SK-N-SH treated with all-trans-retinoic acid at 6 μM for 48 hours (cell line): ENCODE data around the gene CLCNKA.
"Not testable (repeated sequence)": the region's sequence is repeated elsewhere in the genome, so short reads cannot be mapped to it uniquely, and the experiment has no call there.

Experiments used
- ATAC-seq: fragments of 200-7000 bp; cut with Tn5 transposase; 3 replicates; pipeline ENCODE4 v1.9.1; 2020; ENCODE audit warnings: mild to moderate bottlenecking, moderate library complexity
- ARNTL ChIP-seq: fragments of 450-650 bp; formaldehyde crosslinking; IDR thresholded peaks from 2 replicates; pipeline ENCODE4 v1.5.0; 2020; ENCODE audit warnings: low read depth, mild to moderate bottlenecking, moderate library complexity, borderline replicate concordance
- BACH2 ChIP-seq: fragments of 250-450 bp; sonication (Bioruptor Pico); IDR thresholded peaks from 2 replicates; pipeline ENCODE4 v1.9.0; 2021; ENCODE audit warnings: mild to moderate bottlenecking, borderline replicate concordance
- CREB5 ChIP-seq: fragments of 250-450 bp; sonication (Bioruptor Pico); IDR thresholded peaks from 2 replicates; pipeline ENCODE4 v1.5.1; 2020; ENCODE audit warnings: low read depth, mild to moderate bottlenecking, moderate library complexity
- CSDC2 ChIP-seq: fragments of 250-450 bp; sonication (Bioruptor Pico); IDR thresholded peaks from 2 replicates; pipeline ENCODE4 v1.5.0; 2020; ENCODE audit warnings: mild to moderate bottlenecking, moderate library complexity
- ESRRG ChIP-seq: fragments of 250-450 bp; sonication (Bioruptor Pico); IDR thresholded peaks from 2 replicates; pipeline ENCODE4 v1.6.1; 2021; ENCODE audit warnings: mild to moderate bottlenecking
- GLIS3 ChIP-seq: fragments of 250-450 bp; sonication (Bioruptor Pico); IDR thresholded peaks from 2 replicates; pipeline ENCODE4 v1.5.0; 2020; ENCODE audit warnings: mild to moderate bottlenecking, moderate library complexity
- ISL1 ChIP-seq: fragments of 250-450 bp; sonication (Bioruptor Pico); IDR thresholded peaks from 2 replicates; pipeline ENCODE4 v2.1.2; 2022; ENCODE audit warnings: mild to moderate bottlenecking, moderate library complexity
- PATZ1 ChIP-seq: fragments of 250-450 bp; sonication (Bioruptor Pico); IDR thresholded peaks from 2 replicates; pipeline ENCODE4 v1.8.0; 2020; ENCODE audit warnings: mild to moderate bottlenecking, moderate library complexity, borderline replicate concordance
- RARB ChIP-seq: fragments of 250-450 bp; sonication (Bioruptor Pico); IDR thresholded peaks from 2 replicates; pipeline ENCODE4 v1.8.0; 2021; ENCODE audit warnings: mild to moderate bottlenecking, moderate library complexity
- SNAI2 ChIP-seq: fragments of 250-450 bp; sonication (Bioruptor Pico); IDR thresholded peaks from 2 replicates; pipeline ENCODE4 v1.5.0; 2020; ENCODE audit warnings: mild to moderate bottlenecking, moderate library complexity
- TCF4 ChIP-seq: fragments of 250-450 bp; sonication (Bioruptor Pico); IDR thresholded peaks from 2 replicates; pipeline ENCODE4 v1.8.0; 2021; ENCODE audit warnings: mild to moderate bottlenecking, moderate library complexity, borderline replicate concordance
- TOX ChIP-seq: fragments of 250-450 bp; sonication (Bioruptor Pico); IDR thresholded peaks from 2 replicates; pipeline ENCODE4 v1.8.0; 2021; ENCODE audit warnings: mild to moderate bottlenecking, moderate library complexity, borderline replicate concordance
- ZC3H10 ChIP-seq: fragments of 250-450 bp; sonication (Bioruptor Pico); IDR thresholded peaks from 2 replicates; pipeline ENCODE4 v1.5.1; 2021; ENCODE audit warnings: mild to moderate bottlenecking, moderate library complexity
- ZFP30 ChIP-seq: fragments of 450-650 bp; formaldehyde crosslinking; IDR thresholded peaks from 2 replicates; pipeline ENCODE4 v1.5.0; 2022; ENCODE audit warnings: mild to moderate bottlenecking, moderate library complexity
- ZNF565 ChIP-seq: fragments of 450-650 bp; formaldehyde crosslinking; conservative IDR thresholded peaks from 2 replicates; pipeline ENCODE4 v1.5.0; 2020; ENCODE audit warnings: low read depth, mild to moderate bottlenecking, moderate library complexity
- ZNF70 ChIP-seq: fragments of 450-650 bp; formaldehyde crosslinking; IDR thresholded peaks from 2 replicates; pipeline ENCODE4 v1.5.0; 2020; ENCODE audit warnings: mild to moderate bottlenecking, moderate library complexity
- ZNF8 ChIP-seq: fragments of 450-650 bp; formaldehyde crosslinking; IDR thresholded peaks from 2 replicates; pipeline ENCODE4 v1.5.0; 2020; ENCODE audit warnings: mild to moderate bottlenecking, moderate library complexity
- TF ChIP-seq, protein P1 (sequence below): fragments of 250-450 bp; sonication (Bioruptor Pico); IDR thresholded peaks from 2 replicates; pipeline ENCODE4 v1.8.0; 2021; ENCODE audit warnings: low read depth, mild to moderate bottlenecking, moderate library complexity, borderline replicate concordance
- TF ChIP-seq, protein P2 (sequence below): fragments of 250-450 bp; sonication (Bioruptor Pico); IDR thresholded peaks from 2 replicates; pipeline ENCODE4 v1.5.0; 2020; ENCODE audit warnings: mild to moderate bottlenecking, moderate library complexity

Gene CLCNKA

DNA sequence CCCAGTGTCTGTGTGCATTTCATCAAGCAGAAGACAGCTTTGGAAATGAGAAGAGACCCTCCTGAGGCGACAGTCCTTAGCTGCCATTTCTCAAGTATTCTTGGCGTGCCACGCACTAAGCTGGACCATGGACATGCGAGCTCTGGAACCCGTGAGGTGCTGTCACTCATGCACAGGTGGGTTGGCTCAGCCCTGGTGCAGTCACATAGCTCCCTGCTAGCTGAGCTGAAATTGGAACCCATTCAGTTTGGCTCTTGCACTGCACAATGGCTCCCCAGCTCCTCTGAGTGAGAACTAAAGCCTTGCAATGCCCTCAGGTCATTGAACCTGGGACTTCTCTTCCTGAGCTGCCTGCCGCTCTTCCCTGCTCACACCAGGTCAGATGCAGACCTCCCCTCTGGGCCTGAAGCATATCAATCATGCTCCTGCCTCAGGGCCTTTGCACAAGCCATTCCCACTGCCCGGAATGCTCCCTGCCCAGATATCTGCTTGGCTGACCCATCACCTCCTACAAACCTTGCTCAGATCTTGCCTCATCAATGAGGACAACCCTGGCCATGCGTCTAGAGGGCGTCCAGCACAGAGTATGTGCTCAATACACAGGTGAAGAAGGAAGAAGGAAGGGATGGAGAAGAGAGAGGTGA is 24.1 kb upstream of the CLCNKA start (continued):
- no peak for TF ChIP-seq CREB5
- TF ChIP-seq, protein P1, sequence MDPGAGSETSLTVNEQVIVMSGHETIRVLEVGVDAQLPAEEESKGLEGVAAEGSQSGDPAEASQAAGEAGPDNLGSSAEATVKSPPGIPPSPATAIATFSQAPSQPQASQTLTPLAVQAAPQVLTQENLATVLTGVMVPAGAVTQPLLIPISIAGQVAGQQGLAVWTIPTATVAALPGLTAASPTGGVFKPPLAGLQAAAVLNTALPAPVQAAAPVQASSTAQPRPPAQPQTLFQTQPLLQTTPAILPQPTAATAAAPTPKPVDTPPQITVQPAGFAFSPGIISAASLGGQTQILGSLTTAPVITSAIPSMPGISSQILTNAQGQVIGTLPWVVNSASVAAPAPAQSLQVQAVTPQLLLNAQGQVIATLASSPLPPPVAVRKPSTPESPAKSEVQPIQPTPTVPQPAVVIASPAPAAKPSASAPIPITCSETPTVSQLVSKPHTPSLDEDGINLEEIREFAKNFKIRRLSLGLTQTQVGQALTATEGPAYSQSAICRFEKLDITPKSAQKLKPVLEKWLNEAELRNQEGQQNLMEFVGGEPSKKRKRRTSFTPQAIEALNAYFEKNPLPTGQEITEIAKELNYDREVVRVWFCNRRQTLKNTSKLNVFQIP (CRISPR knock-in tag): no peak
- TF ChIP-seq SNAI2 (CRISPR knock-in tag): no peak
- no peak for TF ChIP-seq ZC3H10 (CRISPR knock-in tag)
- no peak for TF ChIP-seq ESRRG (CRISPR knock-in tag)
- TF ChIP-seq ARNTL (CRISPR knock-in tag): no peak
- TF ChIP-seq GLIS3 (CRISPR knock-in tag): no peak
- TF ChIP-seq ZNF70 (CRISPR knock-in tag): no peak

DNA sequence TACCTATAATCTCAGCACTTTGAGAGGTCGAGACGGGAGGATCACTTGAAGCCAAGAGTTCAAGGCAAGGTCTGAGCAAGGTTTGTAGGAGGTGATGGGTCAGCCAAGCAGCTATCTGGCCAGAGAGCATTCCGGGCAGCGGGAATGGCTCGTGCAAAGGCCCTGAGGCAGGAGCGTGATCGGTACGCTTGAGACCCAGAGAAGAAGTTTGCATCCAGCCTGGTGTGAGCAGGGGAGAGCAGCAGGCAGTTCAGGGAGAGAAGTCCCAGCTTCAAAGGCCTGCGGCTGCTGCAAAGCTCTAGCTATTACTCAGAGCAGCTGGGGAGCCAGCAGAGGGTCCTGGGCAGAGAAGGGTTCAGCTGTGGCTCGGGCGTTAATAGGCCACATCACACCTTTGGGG is 22.9 kb upstream of the CLCNKA start:
- TF ChIP-seq ARNTL (CRISPR knock-in tag): no peak
- no peak for TF ChIP-seq CREB5
- no peak for TF ChIP-seq ZNF8
- TF ChIP-seq ZNF70 (CRISPR knock-in tag): no peak
- TF ChIP-seq TOX (CRISPR knock-in tag): no peak
- TF ChIP-seq CSDC2 (CRISPR knock-in tag): no peak
- no peak for ATAC-seq

- ATAC-seq: not testable (repeated sequence)
Observed at GRCh38 chr1:16001274-16001673, 20.6 kb upstream of the CLCNKA start.

- no peak for ATAC-seq
- TF ChIP-seq ZNF565 (no peak), PATZ1 (no peak), ZFP30 (CRISPR knock-in tag) (no peak), ZC3H10 (CRISPR knock-in tag) (no peak), ZNF70 (CRISPR knock-in tag) (no peak), ESRRG (CRISPR knock-in tag) (no peak), BACH2 (CRISPR knock-in tag) (no peak)
Observed at GRCh38 chr1:16005597-16005996, 16.2 kb upstream of the CLCNKA start.

- no peak for TF ChIP-seq CSDC2 (CRISPR knock-in tag)
- TF ChIP-seq RARB (CRISPR knock-in tag): no peak
- no peak for TF ChIP-seq TOX (CRISPR knock-in tag)
- no peak for TF ChIP-seq CREB5
- no peak for TF ChIP-seq ZNF565
- no peak for TF ChIP-seq BACH2 (CRISPR knock-in tag)
- no peak for TF ChIP-seq TCF4 (CRISPR knock-in tag)
- TF ChIP-seq PATZ1: no peak
- no peak for TF ChIP-seq ISL1 (CRISPR knock-in tag)
- TF ChIP-seq, protein P2, sequence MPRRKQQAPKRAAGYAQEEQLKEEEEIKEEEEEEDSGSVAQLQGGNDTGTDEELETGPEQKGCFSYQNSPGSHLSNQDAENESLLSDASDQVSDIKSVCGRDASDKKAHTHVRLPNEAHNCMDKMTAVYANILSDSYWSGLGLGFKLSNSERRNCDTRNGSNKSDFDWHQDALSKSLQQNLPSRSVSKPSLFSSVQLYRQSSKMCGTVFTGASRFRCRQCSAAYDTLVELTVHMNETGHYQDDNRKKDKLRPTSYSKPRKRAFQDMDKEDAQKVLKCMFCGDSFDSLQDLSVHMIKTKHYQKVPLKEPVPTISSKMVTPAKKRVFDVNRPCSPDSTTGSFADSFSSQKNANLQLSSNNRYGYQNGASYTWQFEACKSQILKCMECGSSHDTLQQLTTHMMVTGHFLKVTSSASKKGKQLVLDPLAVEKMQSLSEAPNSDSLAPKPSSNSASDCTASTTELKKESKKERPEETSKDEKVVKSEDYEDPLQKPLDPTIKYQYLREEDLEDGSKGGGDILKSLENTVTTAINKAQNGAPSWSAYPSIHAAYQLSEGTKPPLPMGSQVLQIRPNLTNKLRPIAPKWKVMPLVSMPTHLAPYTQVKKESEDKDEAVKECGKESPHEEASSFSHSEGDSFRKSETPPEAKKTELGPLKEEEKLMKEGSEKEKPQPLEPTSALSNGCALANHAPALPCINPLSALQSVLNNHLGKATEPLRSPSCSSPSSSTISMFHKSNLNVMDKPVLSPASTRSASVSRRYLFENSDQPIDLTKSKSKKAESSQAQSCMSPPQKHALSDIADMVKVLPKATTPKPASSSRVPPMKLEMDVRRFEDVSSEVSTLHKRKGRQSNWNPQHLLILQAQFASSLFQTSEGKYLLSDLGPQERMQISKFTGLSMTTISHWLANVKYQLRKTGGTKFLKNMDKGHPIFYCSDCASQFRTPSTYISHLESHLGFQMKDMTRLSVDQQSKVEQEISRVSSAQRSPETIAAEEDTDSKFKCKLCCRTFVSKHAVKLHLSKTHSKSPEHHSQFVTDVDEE (CRISPR knock-in tag): no peak
- ATAC-seq: no peak
Observed at GRCh38 chr1:16006010-16006409, 15.8 kb upstream of the CLCNKA start.
